Thymus (tissue), 11 donors: ENCODE results near the gene QSER1. TPM values are rescaled to one million over a fixed set of nuclear protein-coding genes. Genes with fewer than 3 reads are reported as not detected.
"Not testable (repeated sequence)": the region's sequence is repeated elsewhere in the genome, so short reads cannot be mapped to it uniquely, and the experiment has no call there.

Source experiments
- DNase-seq, 9 donors: peaks; one replicate each; pipeline ENCODE4 v3.0.0-alpha.2; 2013; ENCODE audit warnings: low spot score in 9 of 9, low read depth in 6 of 9, missing footprints in 1 of 9
- H3K27ac ChIP-seq, 2 donors: one replicate each; pipeline ENCODE4 v1.5.1; 2013; ENCODE audit warnings: control low read depth in 1 of 2, low read depth in 1 of 2, low read length in 1 of 2, mild to moderate bottlenecking in 1 of 2, moderate library complexity in 1 of 2
- H3K27me3 ChIP-seq, 2 donors: one replicate each; pipeline ENCODE4 v1.5.1; 2013; ENCODE audit warnings: low read length in 1 of 2; ENCODE audit not compliant: control insufficient read depth in 2 of 2, insufficient read depth in 1 of 2
- H3K36me3 ChIP-seq, 2 donors: one replicate each; pipeline ENCODE4 v1.5.1; 2013; ENCODE audit warnings: low read length in 1 of 2, mild to moderate bottlenecking in 1 of 2, moderate library complexity in 1 of 2; ENCODE audit not compliant: control insufficient read depth in 2 of 2, insufficient read depth in 2 of 2
- H3K4me1 ChIP-seq, 2 donors: one replicate each; pipeline ENCODE4 v1.5.1; 2013; ENCODE audit warnings: low read length in 2 of 2; ENCODE audit not compliant: control insufficient read depth in 2 of 2, insufficient read depth in 2 of 2
- H3K4me3 ChIP-seq, 2 donors: one replicate each; pipeline ENCODE4 v1.5.1; 2013; ENCODE audit warnings: low read length in 2 of 2, control low read depth in 1 of 2, mild to moderate bottlenecking in 1 of 2
- H3K9me3 ChIP-seq, 2 donors: one replicate each; pipeline ENCODE4 v1.5.1; 2013; ENCODE audit warnings: low read length in 1 of 2, mild to moderate bottlenecking in 1 of 2; ENCODE audit not compliant: control insufficient read depth in 2 of 2, insufficient read depth in 1 of 2
- WGBS: extraction: QIAGEN DNeasy Blood & Tissue Kit; methylation state at CpG from one replicate; pipeline ENCODE4 v1.1.7; 2013; 5-methylcytosine and 5-hydroxymethylcytosine counted together
- polyA plus RNA-seq: library from polyadenylated mRNA; stranded (reverse); fragments of 200-250 nt; gene quantifications from one replicate; pipeline ENCODE4 v1.2.3, GENCODE V29; 2013
- total RNA-seq: library from RNA; stranded (reverse); fragments of 120-200 nt; gene quantifications from one replicate; pipeline ENCODE4 v1.2.4, GENCODE V29; 2013
- donor health status: healthy.

Gene QSER1
- total and polyA plus RNA-seq, 2 donors = 5.8 to 14.5 TPM

GRCh38 chr11:33028537-33028914 is 135.9 kb downstream of the QSER1 start:
- Histone ChIP-seq H3K27ac (no peak overlapping the region), H3K9me3 (no peaks in the 10 kb centered on the region), H3K27me3 (no peaks in the 10 kb centered on the region), H3K4me3 (no peak overlapping the region), H3K4me1 (no peaks in the 10 kb centered on the region), H3K36me3 (no peaks in the 10 kb centered on the region)
- 97% methylated on average over 2 of the region's 2 CpGs for WGBS
- DNase-seq = no peak

- not testable (repeated sequence) for DNase-seq, H3K4me1 ChIP-seq, H3K36me3 ChIP-seq, H3K4me3 ChIP-seq, H3K27ac ChIP-seq, H3K27me3 ChIP-seq, H3K9me3 ChIP-seq
- 94% methylated on average over 6 of the region's 6 CpGs for WGBS
Measured at GRCh38 chr11:33029218-33029617, 136.6 kb downstream of the QSER1 start.

Other genes with a start within 250 kb of the QSER1 start
- gene CCDC73, start 98.1 kb upstream of the QSER1 start, total RNA-seq = 0.05 TPM
- gene CCDC73, start 98.1 kb upstream of the QSER1 start, polyA plus RNA-seq = 0.25 TPM
- gene PRRG4, start 62.9 kb upstream of the QSER1 start, total RNA-seq = 3.1 TPM
- 14.4 TPM for gene PRRG4, start 62.9 kb upstream of the QSER1 start, polyA plus RNA-seq
- gene DEPDC7, start 123.1 kb downstream of the QSER1 start, total RNA-seq = 3.2 TPM
- 6.6 TPM for gene DEPDC7, start 123.1 kb downstream of the QSER1 start, polyA plus RNA-seq
- 7.4 TPM for gene TCP11L1, start 146.8 kb downstream of the QSER1 start, total RNA-seq
- 7.3 TPM for gene TCP11L1, start 146.8 kb downstream of the QSER1 start, polyA plus RNA-seq